ENCODE data around the gene PAPOLA.

PAPOLA gene

GRCh38 chr14:96484399-96484798, 17.8 kb upstream of the PAPOLA start:
- H3K4me3 ChIP-seq (ENCODE audit: control insufficient read depth, low read depth, low read length) = no peak overlapping the region
- DNase-seq (ENCODE audit: low read depth) = no peak
- no peak for TF ChIP-seq CTCF (IDR thresholded peaks at IDR 0.05; ENCODE audit: control insufficient read depth, insufficient read depth, low read depth, low read length, missing control alignments)

GRCh38 chr14:96486705-96487104, 15.5 kb upstream of the PAPOLA start:
- no peak for TF ChIP-seq CTCF (IDR thresholded peaks at IDR 0.05; ENCODE audit: control insufficient read depth, insufficient read depth, low read depth, low read length, missing control alignments)
- no peak for DNase-seq (ENCODE audit: low read depth)
- H3K4me3 ChIP-seq (ENCODE audit: control insufficient read depth, low read depth, low read length) = no peak overlapping the region

- DNase-seq (ENCODE audit: low read depth) = no peak
- no peak for TF ChIP-seq CTCF (IDR thresholded peaks at IDR 0.05; ENCODE audit: control insufficient read depth, insufficient read depth, low read depth, low read length, missing control alignments)
- H3K4me3 ChIP-seq (ENCODE audit: control insufficient read depth, low read depth, low read length) = no peak overlapping the region
Observed at GRCh38 chr14:96489327-96489726, 12.9 kb upstream of the PAPOLA start.

GRCh38 chr14:96493178-96493577, 9.0 kb upstream of the PAPOLA start:
- no peak for DNase-seq (ENCODE audit: low read depth)
- no peak for TF ChIP-seq CTCF (IDR thresholded peaks at IDR 0.05; ENCODE audit: control insufficient read depth, insufficient read depth, low read depth, low read length, missing control alignments)
- no peak overlapping the region for H3K4me3 ChIP-seq (ENCODE audit: control insufficient read depth, low read depth, low read length)

- H3K4me3 ChIP-seq (ENCODE audit: control insufficient read depth, low read depth, low read length) = no peak overlapping the region
- no peak for TF ChIP-seq CTCF (IDR thresholded peaks at IDR 0.05; ENCODE audit: control insufficient read depth, insufficient read depth, low read depth, low read length, missing control alignments)
- DNase-seq (ENCODE audit: low read depth) = no peak
Observed at GRCh38 chr14:96494331-96494730, 7.9 kb upstream of the PAPOLA start.

- no peak for TF ChIP-seq CTCF (IDR thresholded peaks at IDR 0.05; ENCODE audit: control insufficient read depth, insufficient read depth, low read depth, low read length, missing control alignments)
- H3K4me3 ChIP-seq (ENCODE audit: control insufficient read depth, low read depth, low read length) = no peak overlapping the region
- no peak for DNase-seq (ENCODE audit: low read depth)
Observed at GRCh38 chr14:96497087-96497486, 5.1 kb upstream of the PAPOLA start.

- TF ChIP-seq CTCF (IDR thresholded peaks at IDR 0.05; ENCODE audit: control insufficient read depth, insufficient read depth, low read depth, low read length, missing control alignments) = no peak
- no peak overlapping the region for H3K4me3 ChIP-seq (ENCODE audit: control insufficient read depth, low read depth, low read length)
- no peak for DNase-seq (ENCODE audit: low read depth)
Observed at GRCh38 chr14:96497586-96497985, 4.6 kb upstream of the PAPOLA start.

Data from AG09309 (cell line).